DND-41 (cell line): ENCODE results near the gene PACRG.

Experiments used
- ATAC-seq: fragments of 200-7000 bp; cut with Tn5 transposase; 3 replicates; pipeline ENCODE4 v1.9.1; 2021; ENCODE audit warnings: low read depth; ENCODE audit not compliant: insufficient read depth
- DNase-seq: peaks from one replicate; pipeline ENCODE4 v3.0.0-alpha.2; 2020
- H2AFZ ChIP-seq: 2 replicates; pipeline ENCODE4 v1.6.0; 2012; ENCODE audit warnings: low read depth, low read length
- H3K27ac ChIP-seq: 2 replicates; pipeline ENCODE4 v1.5.1; 2012; ENCODE audit warnings: low read length, inconsistent platforms
- H3K27me3 ChIP-seq: fragments of 200-600 bp; sonication (generic); 2 replicates; pipeline ENCODE4 v1.6.0; 2012; ENCODE audit warnings: low read length, mild to moderate bottlenecking, inconsistent platforms; ENCODE audit not compliant: insufficient read depth, poor library complexity
- H3K36me3 ChIP-seq: 2 replicates; pipeline ENCODE4 v1.5.1; 2012; ENCODE audit warnings: low read length, inconsistent platforms; ENCODE audit not compliant: insufficient read depth
- H3K4me1 ChIP-seq: 2 replicates; pipeline ENCODE4 v1.5.1; 2012; ENCODE audit warnings: mild to moderate bottlenecking, low read length; ENCODE audit not compliant: insufficient read depth
- H3K4me2 ChIP-seq: 2 replicates; pipeline ENCODE4 v1.6.0; 2012; ENCODE audit warnings: mild to moderate bottlenecking, moderate library complexity, low read length, inconsistent platforms; ENCODE audit not compliant: insufficient read depth
- H3K4me3 ChIP-seq, 2 experiments: fragments of 200-600 bp in 1 of 2; shearing (Covaris generic) in 1 of 2; 2 replicates each; pipeline ENCODE4 v1.5.1; 2012 to 2016; ENCODE audit warnings: inconsistent platforms in 2 of 2, low read length in 2 of 2, mild to moderate bottlenecking in 2 of 2, low read depth in 1 of 2, moderate library complexity in 1 of 2
- H3K79me2 ChIP-seq: 2 replicates; pipeline ENCODE4 v1.6.0; 2012; ENCODE audit warnings: low read length, inconsistent platforms; ENCODE audit not compliant: insufficient read depth
- H3K9ac ChIP-seq: 2 replicates; pipeline ENCODE4 v1.6.0; 2012; ENCODE audit warnings: low read depth, mild to moderate bottlenecking, inconsistent platforms, low read length, moderate library complexity
- H3K9me3 ChIP-seq: 2 replicates; pipeline ENCODE4 v1.5.1; 2012; ENCODE audit warnings: low read length, moderate library complexity, mild to moderate bottlenecking, inconsistent platforms; ENCODE audit not compliant: insufficient read depth, severe bottlenecking
- H4K20me1 ChIP-seq: 2 replicates; pipeline ENCODE4 v1.6.0; 2012; ENCODE audit warnings: low read length; ENCODE audit not compliant: insufficient read depth
- CTCF ChIP-seq: IDR thresholded peaks from 2 replicates; pipeline ENCODE4 v1.5.1; 2012; ENCODE audit warnings: borderline replicate concordance, low read length, moderate library complexity, mild to moderate bottlenecking; ENCODE audit not compliant: poor library complexity, severe bottlenecking; ENCODE audit errors: extremely low read depth
- EZH2 ChIP-seq: IDR thresholded peaks from 3 replicates; pipeline ENCODE4 v1.6.1; 2012; ENCODE audit warnings: borderline replicate concordance, low read depth, mild to moderate bottlenecking, moderate library complexity, low read length, inconsistent platforms; ENCODE audit not compliant: severe bottlenecking

PACRG gene

GRCh38 chr6:163209005-163209404, 481.2 kb downstream of the PACRG start:
- H3K36me3 ChIP-seq = no peaks in the 10 kb centered on the region
- no peak overlapping the region for H2AFZ ChIP-seq
- no peaks in the 10 kb centered on the region for H3K27me3 ChIP-seq
- TF ChIP-seq CTCF = no peak
- TF ChIP-seq EZH2 = no peak
- DNase-seq (no peak), ATAC-seq (no peak)
- no peak overlapping the region for H3K4me2 ChIP-seq
- H3K79me2 ChIP-seq = no peaks in the 10 kb centered on the region
- no peak overlapping the region for H3K9ac ChIP-seq
- no peaks in the 10 kb centered on the region for H3K4me1 ChIP-seq
- no peak overlapping the region for H3K4me3 ChIP-seq
- H3K27ac ChIP-seq = no peak overlapping the region
- H4K20me1 ChIP-seq = no peaks in the 10 kb centered on the region
- peaks cover 2% of the 10 kb centered on the region for H3K9me3 ChIP-seq

- no peaks in the 10 kb centered on the region for H3K27me3 ChIP-seq
- no peak for ATAC-seq
- no peaks in the 10 kb centered on the region for H4K20me1 ChIP-seq
- no peak overlapping the region for H2AFZ ChIP-seq
- peaks cover 2% of the 10 kb centered on the region for H3K9me3 ChIP-seq
- no peaks in the 10 kb centered on the region for H3K36me3 ChIP-seq
- H3K4me1 ChIP-seq = no peaks in the 10 kb centered on the region
- H3K4me2 ChIP-seq = no peak overlapping the region
- H3K27ac ChIP-seq = no peak overlapping the region
- H3K9ac ChIP-seq = no peak overlapping the region
- TF ChIP-seq CTCF = no peak
- H3K4me3 ChIP-seq = no peak overlapping the region
- DNase-seq = no peak
- no peaks in the 10 kb centered on the region for H3K79me2 ChIP-seq
Measured at GRCh38 chr6:163212123-163212522, 484.3 kb downstream of the PACRG start.

- H3K4me1 ChIP-seq = no peaks in the 10 kb centered on the region
- H3K27ac ChIP-seq = no peak overlapping the region
- H2AFZ ChIP-seq = no peak overlapping the region
- H3K79me2 ChIP-seq = no peaks in the 10 kb centered on the region
- H3K4me3 ChIP-seq = no peak overlapping the region
- H3K9me3 ChIP-seq = peaks cover 2% of the 10 kb centered on the region
- TF ChIP-seq EZH2 (no peak), CTCF (no peak)
- no peaks in the 10 kb centered on the region for H3K36me3 ChIP-seq
- DNase-seq (no peak), ATAC-seq (no peak)
- H3K27me3 ChIP-seq = no peaks in the 10 kb centered on the region
- H3K9ac ChIP-seq = no peak overlapping the region
- H3K4me2 ChIP-seq = no peak overlapping the region
- no peaks in the 10 kb centered on the region for H4K20me1 ChIP-seq
Measured at GRCh38 chr6:163214259-163214658, 486.5 kb downstream of the PACRG start.

- ATAC-seq = no peak
- H4K20me1 ChIP-seq = no peaks in the 10 kb centered on the region
Measured at GRCh38 chr6:163218361-163218894, 490.7 kb downstream of the PACRG start.

More at GRCh38 chr6:163218361-163218894, 490.7 kb downstream of the PACRG start:
- H2AFZ ChIP-seq = no peak overlapping the region
- H3K36me3 ChIP-seq = no peaks in the 10 kb centered on the region
- H3K79me2 ChIP-seq = no peaks in the 10 kb centered on the region
- DNase-seq = no peak
- no peak for TF ChIP-seq EZH2
- TF ChIP-seq CTCF = no peak
- no peak overlapping the region for H3K4me3 ChIP-seq
- H3K4me1 ChIP-seq = no peaks in the 10 kb centered on the region
- no peaks in the 10 kb centered on the region for H3K27me3 ChIP-seq
- no peaks in the 10 kb centered on the region for H3K9me3 ChIP-seq
- no peak overlapping the region for H3K4me2 ChIP-seq
- H3K27ac ChIP-seq = no peak overlapping the region
- H3K9ac ChIP-seq = no peak overlapping the region
